ENCODE results near the gene SLC38A2. TPM values are rescaled to one million over a fixed set of nuclear protein-coding genes. Genes with fewer than 3 reads are reported as not detected.

SLC38A2 gene
- total and polyA plus RNA-seq, 2 donors (not counting 1 experiment from before 2014, with no cell fraction given) = 61.6 to 202 TPM

- Histone ChIP-seq H3K9me3 (ENCODE audit: control extremely low read depth in 1 of 3, control insufficient read depth in 2 of 3, insufficient read depth in 1 of 3, low read length in 2 of 3) (no peaks in the 10 kb centered on the region), H3K27me3 (replicated peaks in 1 of 4; ENCODE audit: control extremely low read depth in 1 of 4, control insufficient read depth in 3 of 4, insufficient read depth in 4 of 4, low read length in 3 of 4) (no peaks in the 10 kb centered on the region), H3K27ac (ENCODE audit: low read length in 2 of 2) (no peak overlapping the region), H4K20me1 (ENCODE audit: control insufficient read depth, insufficient read depth, low read length, poor library complexity, severe bottlenecking) (no peaks in the 10 kb centered on the region), H3K4me1 (ENCODE audit: control insufficient read depth in 2 of 2, insufficient read depth in 2 of 2, low read length in 2 of 2) (peaks cover 13 to 19% of the 10 kb centered on the region in 2 donors), H3K4me2 (replicated peaks; ENCODE audit: low read depth, low read length, poor library complexity, severe bottlenecking) (no peak overlapping the region), H3K4me3 (ENCODE audit: control extremely low read depth in 1 of 5, extremely low read depth in 1 of 5, insufficient read depth in 1 of 5, low read depth in 2 of 5, low read length in 4 of 5) (no peak overlapping the region), H3K9ac (ENCODE audit: low read length) (no peak overlapping the region), H3K79me2 (ENCODE audit: control insufficient read depth, insufficient read depth, low read length) (peaks cover 8% of the 10 kb centered on the region), H3K36me3 (replicated peaks in 1 of 2; ENCODE audit: control extremely low read depth in 1 of 2, control insufficient read depth in 1 of 2, extremely low read depth in 1 of 2, insufficient read depth in 2 of 2, low read length in 1 of 2) (no peaks in the 10 kb centered on the region), H2AFZ (ENCODE audit: insufficient read depth, low read depth, low read length, poor library complexity, severe bottlenecking) (no peak overlapping the region)
- ATAC-seq (ENCODE audit: low read depth) = no peak
- ChIA-PET POLR2A (no interaction called here), CTCF (interaction anchor here (1.0 kb wide), 2 partner anchors 163 to 255 kb away, joined by 3 read pairs; no protein-coding TSS in a partner anchor)
- intact Hi-C loops (cut with micrococcal nuclease) = loop anchor here (10.0 kb wide), 2 partner anchors 835 to 1165 kb away; partner anchors contain the start of gene ANO6
- no peak for TF ChIP-seq EZH2 (IDR thresholded peaks at IDR 0.05; ENCODE audit: borderline replicate concordance, insufficient read depth, low read depth, low read length, poor library complexity, severe bottlenecking)
- no peak for TF ChIP-seq CTCF (IDR thresholded peaks at IDR 0.05)
- H3K4me3 Mint-ChIP-seq = no peak overlapping the region
- no peaks in the 10 kb centered on the region for H3K9me3 Mint-ChIP-seq (ENCODE audit: insufficient read depth)
- H3K27me3 Mint-ChIP-seq = no peaks in the 10 kb centered on the region
- 100% methylated on average over 3 of the region's 3 CpGs for WGBS (ENCODE audit: insufficient coverage)
- no peak overlapping the region for H3K27ac Mint-ChIP-seq
- H3K4me1 Mint-ChIP-seq = peaks cover 21% of the 10 kb centered on the region
- DNase-seq = no peak
Measured at GRCh38 chr12:46380022-46380796, 7.6 kb upstream of the SLC38A2 start.

GRCh38 chr12:46379352-46379751 lies 6.8 kb upstream of the SLC38A2 start:
- CTCF ChIA-PET = no interaction called here
- Histone ChIP-seq H3K9ac (ENCODE audit: low read length) (no peak overlapping the region), H3K27me3 (replicated peaks in 1 of 4; ENCODE audit: control extremely low read depth in 1 of 4, control insufficient read depth in 3 of 4, insufficient read depth in 4 of 4, low read length in 3 of 4) (no peaks in the 10 kb centered on the region), H3K79me2 (ENCODE audit: control insufficient read depth, insufficient read depth, low read length) (peaks cover 6% of the 10 kb centered on the region), H4K20me1 (ENCODE audit: control insufficient read depth, insufficient read depth, low read length, poor library complexity, severe bottlenecking) (no peaks in the 10 kb centered on the region), H3K9me3 (ENCODE audit: control extremely low read depth in 1 of 3, control insufficient read depth in 2 of 3, insufficient read depth in 1 of 3, low read length in 2 of 3) (no peaks in the 10 kb centered on the region), H3K4me3 (ENCODE audit: control extremely low read depth in 1 of 5, extremely low read depth in 1 of 5, insufficient read depth in 1 of 5, low read depth in 2 of 5, low read length in 4 of 5) (no peak overlapping the region), H3K36me3 (replicated peaks in 1 of 2; ENCODE audit: control extremely low read depth in 1 of 2, control insufficient read depth in 1 of 2, extremely low read depth in 1 of 2, insufficient read depth in 2 of 2, low read length in 1 of 2) (no peaks in the 10 kb centered on the region), H3K27ac (ENCODE audit: low read length in 2 of 2) (no peak overlapping the region), H3K4me1 (ENCODE audit: control insufficient read depth in 2 of 2, insufficient read depth in 2 of 2, low read length in 2 of 2) (peaks cover 5 to 10% of the 10 kb centered on the region in 2 donors), H2AFZ (ENCODE audit: insufficient read depth, low read depth, low read length, poor library complexity, severe bottlenecking) (no peak overlapping the region), H3K4me2 (replicated peaks; ENCODE audit: low read depth, low read length, poor library complexity, severe bottlenecking) (no peak overlapping the region)
- POLR2A ChIA-PET = no interaction called here
- Mint-ChIP-seq H3K4me3 (no peak overlapping the region), H3K9me3 (ENCODE audit: insufficient read depth) (no peaks in the 10 kb centered on the region), H3K4me1 (peaks cover 15% of the 10 kb centered on the region), H3K27me3 (no peaks in the 10 kb centered on the region), H3K27ac (no peak overlapping the region)
- TF ChIP-seq CTCF (IDR thresholded peaks at IDR 0.05) = no peak
- TF ChIP-seq EZH2 (IDR thresholded peaks at IDR 0.05; ENCODE audit: borderline replicate concordance, insufficient read depth, low read depth, low read length, poor library complexity, severe bottlenecking) = no peak
- DNase-seq = no peak
- WGBS (ENCODE audit: insufficient coverage) = no CpG with 5 or more reads among the region's 3 CpGs
- intact Hi-C loops (cut with micrococcal nuclease) = no loop called here
- no peak for ATAC-seq (ENCODE audit: low read depth)
